CD1c-positive myeloid dendritic cell (primary cell): ENCODE measurements around the gene TRIM40.
A peak's percentile ranks its signal among the peaks of the same experiment; 100 is the strongest.
"Not testable (repeated sequence)": the region's sequence is repeated elsewhere in the genome, so short reads cannot be mapped to it uniquely, and the experiment has no call there.

Experiments used
- DNase-seq: peaks from one replicate; pipeline ENCODE4 v3.0.0-alpha.2; 2016; ENCODE audit errors: extremely low spot score

Gene TRIM40

GRCh38 chr6:30163090-30163917 lies 27.4 kb downstream of the TRIM40 start, which contains the start of gene TRIM15:
Gene TRIM15, plus strand, starts transcription at chr6:30163546. Its CDS starts 139 bp downstream, at chr6:30163685.
- DNase-seq: no peak

GRCh38 chr6:30163918-30164654 lies 28.1 kb downstream of the TRIM40 start:
- DNase-seq: no peak

- DNase-seq: no peak
These were observed 28.8 kb downstream of the TRIM40 start for GRCh38 chr6:30164714-30165113.

GRCh38 chr6:30165238-30165637 lies 29.3 kb downstream of the TRIM40 start:
- not testable (repeated sequence) for DNase-seq

- no peak for DNase-seq
These were observed 31.2 kb downstream of the TRIM40 start for GRCh38 chr6:30167101-30167500.

GRCh38 chr6:30168741-30169140 lies 32.8 kb downstream of the TRIM40 start:
- DNase-seq: no peak

- peak; percentile 67 for DNase-seq
These were observed 34.0 kb downstream of the TRIM40 start for GRCh38 chr6:30169658-30170614.

GRCh38 chr6:30171677-30172471 lies 35.9 kb downstream of the TRIM40 start:
- peak; percentile 44 for DNase-seq

GRCh38 chr6:30172681-30173080 lies 36.7 kb downstream of the TRIM40 start:
- DNase-seq: no peak

GRCh38 chr6:30175765-30176164 lies 39.8 kb downstream of the TRIM40 start:
- DNase-seq: no peak

GRCh38 chr6:30178837-30179236 lies 42.9 kb downstream of the TRIM40 start:
- no peak for DNase-seq

GRCh38 chr6:30180145-30180544 lies 44.2 kb downstream of the TRIM40 start:
- DNase-seq: no peak

- DNase-seq: no peak
These were observed 48.6 kb downstream of the TRIM40 start for GRCh38 chr6:30184417-30185031.

- DNase-seq: no peak
These were observed 50.0 kb downstream of the TRIM40 start for GRCh38 chr6:30185846-30186484.

- no peak for DNase-seq
These were observed 52.6 kb downstream of the TRIM40 start for GRCh38 chr6:30188541-30188940.

GRCh38 chr6:30192076-30192475 lies 56.1 kb downstream of the TRIM40 start:
- no peak for DNase-seq

- DNase-seq: no peak
These were observed 59.1 kb downstream of the TRIM40 start for GRCh38 chr6:30194797-30195690.

- DNase-seq: no peak
These were observed 60.0 kb downstream of the TRIM40 start for GRCh38 chr6:30195951-30196350.

GRCh38 chr6:30196376-30196775 lies 60.4 kb downstream of the TRIM40 start:
- no peak for DNase-seq
